OCI-LY1 (cell line): Measurements from ENCODE around the gene ATXN7L1.

Source experiments
- EZH2 ChIP-seq: fragments of 200-600 bp; sonication (generic), shearing (Covaris generic); IDR thresholded peaks from 2 replicates; pipeline ENCODE4 v1.8.0; 2017; ENCODE audit warnings: borderline replicate concordance, mixed run types, mild to moderate bottlenecking, antibody characterized with exemption, low read length, moderate library complexity, mixed read lengths
- TF ChIP-seq, protein P1 (sequence below): fragments of 200-600 bp; sonication (generic), shearing (Covaris generic); IDR thresholded peaks from 2 replicates; pipeline ENCODE4 v1.5.1; 2017; ENCODE audit warnings: mild to moderate bottlenecking, antibody characterized with exemption, low read length, moderate library complexity, mixed read lengths

DNA sequence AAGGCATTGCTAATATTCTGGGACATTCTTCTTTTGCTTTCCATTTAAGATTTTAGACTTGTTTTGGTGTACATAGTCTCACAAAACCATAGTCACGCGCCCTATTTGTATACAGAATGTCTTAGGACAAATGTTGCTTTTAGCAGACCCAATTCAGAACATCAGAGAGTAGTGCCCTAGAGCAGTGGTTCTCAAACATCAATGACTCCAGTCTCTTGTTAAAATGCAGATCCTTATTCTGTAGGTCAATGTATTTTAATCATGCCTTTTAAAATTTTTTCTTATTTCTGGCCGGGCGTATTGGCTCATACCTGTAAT, 167.7 kb downstream of the ATXN7L1 start:
- TF ChIP-seq, protein P1, sequence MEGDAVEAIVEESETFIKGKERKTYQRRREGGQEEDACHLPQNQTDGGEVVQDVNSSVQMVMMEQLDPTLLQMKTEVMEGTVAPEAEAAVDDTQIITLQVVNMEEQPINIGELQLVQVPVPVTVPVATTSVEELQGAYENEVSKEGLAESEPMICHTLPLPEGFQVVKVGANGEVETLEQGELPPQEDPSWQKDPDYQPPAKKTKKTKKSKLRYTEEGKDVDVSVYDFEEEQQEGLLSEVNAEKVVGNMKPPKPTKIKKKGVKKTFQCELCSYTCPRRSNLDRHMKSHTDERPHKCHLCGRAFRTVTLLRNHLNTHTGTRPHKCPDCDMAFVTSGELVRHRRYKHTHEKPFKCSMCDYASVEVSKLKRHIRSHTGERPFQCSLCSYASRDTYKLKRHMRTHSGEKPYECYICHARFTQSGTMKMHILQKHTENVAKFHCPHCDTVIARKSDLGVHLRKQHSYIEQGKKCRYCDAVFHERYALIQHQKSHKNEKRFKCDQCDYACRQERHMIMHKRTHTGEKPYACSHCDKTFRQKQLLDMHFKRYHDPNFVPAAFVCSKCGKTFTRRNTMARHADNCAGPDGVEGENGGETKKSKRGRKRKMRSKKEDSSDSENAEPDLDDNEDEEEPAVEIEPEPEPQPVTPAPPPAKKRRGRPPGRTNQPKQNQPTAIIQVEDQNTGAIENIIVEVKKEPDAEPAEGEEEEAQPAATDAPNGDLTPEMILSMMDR, result no peak
- no peak for TF ChIP-seq EZH2
